GM12865 (cell line): ENCODE measurements around the gene DUS2.
"Not testable (repeated sequence)": the region's sequence is repeated elsewhere in the genome, so short reads cannot be mapped to it uniquely, and the experiment has no call there.

ENCODE experiments used
- DNase-seq: peaks from one replicate; pipeline ENCODE4 v3.0.0; 2010; ENCODE audit warnings: low read depth
- H3K4me3 ChIP-seq: 2 replicates; pipeline ENCODE4 v1.5.1; 2011; ENCODE audit warnings: mild to moderate bottlenecking, low read depth, low read length, control low read depth
- TF ChIP-seq, protein P1 (sequence below): IDR thresholded peaks from 2 replicates; pipeline ENCODE4 v1.5.1; 2011; ENCODE audit warnings: low read length, control low read depth, low read depth, inconsistent platforms; ENCODE audit not compliant: insufficient read depth; ENCODE audit errors: missing control alignments

Gene DUS2

DNA sequence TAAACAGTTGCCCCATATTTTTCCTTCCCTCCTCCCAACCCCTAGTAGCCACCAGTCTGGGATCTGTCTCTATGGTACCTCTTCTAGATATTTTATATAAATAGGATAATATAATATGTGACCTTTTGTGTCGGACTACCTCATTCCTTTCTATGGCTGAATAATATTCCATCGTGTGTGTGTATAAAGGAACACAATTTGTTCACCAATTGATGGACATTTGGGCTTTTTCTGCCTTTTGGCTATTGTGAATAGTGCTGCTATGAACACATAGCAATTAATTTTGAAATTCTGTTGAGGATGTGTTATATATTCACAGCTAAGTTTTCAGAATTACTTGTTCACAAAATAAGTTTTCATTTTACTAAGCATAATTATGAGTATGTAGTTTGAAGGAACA lies 64.6 kb downstream of the DUS2 start:
- no peak for DNase-seq
- TF ChIP-seq, protein P1, sequence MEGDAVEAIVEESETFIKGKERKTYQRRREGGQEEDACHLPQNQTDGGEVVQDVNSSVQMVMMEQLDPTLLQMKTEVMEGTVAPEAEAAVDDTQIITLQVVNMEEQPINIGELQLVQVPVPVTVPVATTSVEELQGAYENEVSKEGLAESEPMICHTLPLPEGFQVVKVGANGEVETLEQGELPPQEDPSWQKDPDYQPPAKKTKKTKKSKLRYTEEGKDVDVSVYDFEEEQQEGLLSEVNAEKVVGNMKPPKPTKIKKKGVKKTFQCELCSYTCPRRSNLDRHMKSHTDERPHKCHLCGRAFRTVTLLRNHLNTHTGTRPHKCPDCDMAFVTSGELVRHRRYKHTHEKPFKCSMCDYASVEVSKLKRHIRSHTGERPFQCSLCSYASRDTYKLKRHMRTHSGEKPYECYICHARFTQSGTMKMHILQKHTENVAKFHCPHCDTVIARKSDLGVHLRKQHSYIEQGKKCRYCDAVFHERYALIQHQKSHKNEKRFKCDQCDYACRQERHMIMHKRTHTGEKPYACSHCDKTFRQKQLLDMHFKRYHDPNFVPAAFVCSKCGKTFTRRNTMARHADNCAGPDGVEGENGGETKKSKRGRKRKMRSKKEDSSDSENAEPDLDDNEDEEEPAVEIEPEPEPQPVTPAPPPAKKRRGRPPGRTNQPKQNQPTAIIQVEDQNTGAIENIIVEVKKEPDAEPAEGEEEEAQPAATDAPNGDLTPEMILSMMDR, result no peak
- H3K4me3 ChIP-seq, result peak overlapping the region; percentile 89

DNA sequence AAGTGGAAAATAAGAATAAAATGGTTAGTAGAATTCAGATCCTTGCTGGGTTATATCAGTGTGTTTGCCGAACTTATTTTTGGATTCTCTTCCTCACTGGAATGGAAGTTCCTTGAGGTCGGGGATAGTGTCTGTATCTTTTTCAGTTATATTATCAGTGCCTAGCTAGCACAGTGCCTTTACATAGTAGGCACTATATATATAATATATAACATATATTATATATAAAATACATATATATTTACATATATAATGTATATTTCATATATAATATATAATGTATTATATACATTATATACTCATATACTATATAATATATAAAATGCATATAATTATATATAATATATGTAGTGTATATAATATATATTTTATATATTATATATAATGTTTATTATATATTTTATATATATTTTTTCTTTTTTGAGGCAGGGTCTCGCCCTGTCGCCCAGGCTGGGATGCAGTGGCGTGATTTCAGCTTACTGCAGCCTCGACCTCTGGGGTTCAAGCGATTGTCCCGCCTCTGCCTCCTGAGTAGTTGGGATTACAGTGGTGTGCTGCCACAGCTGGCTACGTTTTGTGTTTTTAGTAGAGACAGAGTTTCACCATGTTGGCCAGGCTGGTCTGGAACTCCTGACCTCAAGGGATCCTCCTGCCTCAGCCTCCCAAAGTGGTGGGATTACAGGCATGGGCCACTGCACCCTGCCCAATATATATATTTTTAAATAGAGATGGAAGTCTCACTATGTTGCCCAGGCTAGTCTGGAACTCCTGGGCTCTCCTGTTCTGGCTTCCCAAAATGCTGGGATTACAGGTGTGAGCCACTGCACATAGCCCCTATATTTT lies 65.3 kb downstream of the DUS2 start:
- DNase-seq, result no peak
- peak overlapping the region; percentile 89; the same call in 1 of the 2 replicates for H3K4me3 ChIP-seq
- TF ChIP-seq, protein P1, result no peak

DNA sequence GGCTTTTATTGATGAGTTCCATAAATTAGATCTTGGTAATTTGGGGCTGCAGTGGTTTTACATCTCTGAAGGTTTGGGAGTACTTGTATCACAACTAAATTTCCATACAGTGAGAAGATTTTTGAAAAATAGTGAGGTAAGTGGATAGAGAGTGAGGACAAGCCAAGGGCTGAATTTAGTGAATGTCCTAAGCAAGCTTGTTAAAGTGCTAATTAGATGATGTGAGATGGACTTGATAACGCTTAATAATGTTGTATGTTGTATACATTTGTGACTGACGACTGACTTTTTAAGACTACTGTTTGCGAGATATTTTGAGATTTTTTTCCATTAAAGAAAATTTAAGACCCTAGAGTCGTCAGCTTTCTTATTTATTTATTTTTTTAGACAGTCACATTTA lies 66.0 kb downstream of the DUS2 start:
- no peak for DNase-seq
- TF ChIP-seq, protein P1, result no peak
- H3K4me3 ChIP-seq, result no peak overlapping the region; the same call in 1 of the 2 replicates

DNA sequence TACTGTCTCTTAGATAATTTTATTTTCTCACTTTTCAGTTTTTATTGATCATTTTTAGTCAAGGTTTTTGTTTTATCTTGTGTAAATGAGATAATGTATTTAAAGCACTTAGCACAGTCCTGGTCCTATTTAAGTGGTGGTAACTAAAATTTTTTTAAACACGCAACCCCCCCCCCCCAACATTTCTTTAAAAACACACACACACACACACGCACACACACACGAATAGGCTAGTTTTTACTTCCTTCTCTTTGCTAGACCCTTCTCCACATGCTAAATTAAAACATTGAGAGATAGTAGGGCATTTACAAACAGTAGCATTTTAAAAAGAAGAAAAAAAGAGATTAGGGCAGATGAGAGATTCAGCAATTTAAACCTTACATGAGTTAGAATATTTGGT lies 67.0 kb downstream of the DUS2 start:
- H3K4me3 ChIP-seq, result peak overlapping the region; percentile 22; the same call in 1 of the 2 replicates
- DNase-seq, result no peak
- TF ChIP-seq, protein P1, result no peak

DNA sequence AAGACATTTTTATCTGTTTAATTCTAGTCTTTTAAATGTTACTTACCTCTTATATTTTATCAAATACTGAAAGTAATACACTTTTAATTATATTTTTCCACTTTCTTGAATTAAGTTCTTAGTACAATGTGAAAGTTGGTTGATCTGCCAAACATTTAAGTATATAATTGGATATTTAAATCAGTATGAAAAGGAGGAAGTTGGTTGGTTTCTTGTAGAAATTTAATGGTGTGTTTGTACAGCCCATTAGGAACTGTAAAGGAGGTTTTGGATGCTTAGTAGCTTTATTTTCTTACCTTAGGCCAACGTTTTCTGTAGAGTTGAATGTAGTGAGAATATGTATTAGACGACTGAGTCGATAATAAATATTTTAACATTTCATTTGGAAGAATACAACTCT lies 67.4 kb downstream of the DUS2 start:
- H3K4me3 ChIP-seq, result no peak overlapping the region
- TF ChIP-seq, protein P1, result no peak
- DNase-seq, result no peak

DNA sequence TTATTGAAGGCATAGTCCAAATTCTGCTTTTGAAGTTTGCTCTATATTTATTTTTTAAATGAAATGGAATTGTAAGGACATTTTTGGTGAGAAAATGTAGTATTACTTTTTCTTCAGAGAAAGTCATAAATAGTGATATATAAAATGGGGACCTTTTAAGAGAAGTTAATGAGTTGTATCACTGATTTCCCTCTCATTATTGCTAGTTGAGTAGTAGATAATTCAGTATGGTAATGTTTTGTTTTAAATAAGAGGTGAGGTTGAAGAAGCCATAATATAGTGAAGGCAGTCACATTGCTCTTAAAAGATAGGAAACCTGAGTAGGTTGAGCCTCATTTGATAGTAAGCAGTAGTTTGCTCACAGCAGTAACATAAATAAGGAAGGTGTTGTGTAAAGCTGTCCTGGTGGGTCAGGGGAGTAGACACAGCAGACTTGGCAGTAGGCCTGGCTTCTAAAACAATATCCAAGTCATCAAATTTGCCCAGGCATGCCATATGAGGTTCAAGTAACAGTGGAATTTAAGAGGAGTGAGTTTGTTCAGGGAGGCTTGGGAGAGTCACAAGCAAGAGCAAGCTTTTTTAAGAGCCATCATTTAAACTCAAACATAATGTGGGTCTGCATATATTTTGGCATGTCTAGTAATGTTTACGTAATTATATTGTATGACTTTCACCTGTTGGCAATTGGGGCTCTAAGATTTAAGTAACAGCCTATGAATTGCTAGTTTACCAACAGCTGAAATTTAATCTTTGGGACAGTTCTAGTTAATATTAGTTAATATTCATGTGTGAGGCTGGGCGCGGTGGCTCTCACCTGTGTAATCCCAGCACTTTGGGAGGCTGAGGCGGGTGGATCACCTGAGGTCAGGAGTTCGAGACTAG lies 68.5 kb downstream of the DUS2 start:
- DNase-seq, result no peak

DNA sequence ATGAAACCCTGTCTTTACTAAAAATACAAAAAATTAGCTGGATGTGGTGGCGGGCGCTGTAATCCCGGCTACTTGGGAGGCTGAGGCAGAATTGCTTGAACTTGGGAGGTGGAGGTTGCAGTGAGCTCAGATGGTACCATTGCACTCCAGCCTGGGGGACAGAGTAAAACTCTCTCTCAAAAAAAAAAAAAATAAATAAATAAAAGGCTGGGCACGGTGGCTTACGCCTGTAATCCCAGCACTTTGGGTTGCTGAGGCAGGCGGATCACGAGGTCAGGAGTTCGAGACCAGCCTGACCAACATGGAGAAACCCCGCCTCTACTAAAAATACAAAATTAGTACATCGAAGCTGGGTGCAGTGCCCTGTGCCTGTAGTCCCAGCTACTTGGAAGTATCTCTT lies 69.2 kb downstream of the DUS2 start:
- DNase-seq, H3K4me3 ChIP-seq: not testable (repeated sequence)

More for the DNA sequence above, 68.5 kb downstream of the DUS2 start:
- no peak overlapping the region for H3K4me3 ChIP-seq
- TF ChIP-seq, protein P1, result no peak
